ENCODE results near the gene AFAP1.
A peak's percentile ranks its signal among the peaks of the same experiment; 100 is the strongest.
"Not testable (repeated sequence)": the region's sequence is repeated elsewhere in the genome, so short reads cannot be mapped to it uniquely, and the experiment has no call there.

The AFAP1 gene

GRCh38 chr4:7918981-7919380, 20.7 kb downstream of the AFAP1 start:
- ChIA-PET POLR2A (no interaction called here), CTCF (no interaction called here)
- TF ChIP-seq SP1 (IDR thresholded peaks at IDR 0.05) (no peak), NFRKB (IDR thresholded peaks at IDR 0.05) (no peak), L3MBTL2 (conservative IDR thresholded peaks at IDR 0.05) (no peak), BHLHE40 (IDR thresholded peaks at IDR 0.05; ENCODE audit: borderline replicate concordance) (no peak), SUZ12 (IDR thresholded peaks at IDR 0.05) (no peak), CTBP1 (IDR thresholded peaks at IDR 0.05; ENCODE audit: borderline replicate concordance) (no peak), PKNOX1 (IDR thresholded peaks at IDR 0.05) (no peak), FOXM1 (IDR thresholded peaks at IDR 0.05; ENCODE audit: borderline replicate concordance) (no peak), FOXA1 (IDR thresholded peaks at IDR 0.05) (no peak), TARDBP (IDR thresholded peaks at IDR 0.05) (no peak), ARNT (IDR thresholded peaks at IDR 0.05) (no peak), ELF4 (IDR thresholded peaks at IDR 0.05) (no peak), FOXK2 (IDR thresholded peaks at IDR 0.05) (no peak), ZNF384 (IDR thresholded peaks at IDR 0.05) (no peak), HDGF (IDR thresholded peaks at IDR 0.05; ENCODE audit: borderline replicate concordance) (no peak), LEF1 (IDR thresholded peaks at IDR 0.05; ENCODE audit: borderline replicate concordance) (no peak)
- DNase-seq (ENCODE audit: extremely low spot score) = no peak

- CTCF ChIA-PET = interaction anchor here (1.2 to 1.6 kb wide), 2 partner anchors 9 to 11 kb away, joined by 3 read pairs; no protein-coding TSS in a partner anchor
- DNase-seq (ENCODE audit: extremely low spot score); POLR2A ChIA-PET: not testable (repeated sequence)
Measured at GRCh38 chr4:7918187-7918586, 21.5 kb downstream of the AFAP1 start.

- ChIA-PET CTCF (interaction anchor here (0.6 to 1.6 kb wide), 5 partner anchors 9 to 20 kb away, joined by 3 to 4 read pairs (median 3); no protein-coding TSS in a partner anchor), POLR2A (no interaction called here)
- TF ChIP-seq PKNOX1 (IDR thresholded peaks at IDR 0.05) (no peak), FOXM1 (IDR thresholded peaks at IDR 0.05; ENCODE audit: borderline replicate concordance) (no peak), TARDBP (IDR thresholded peaks at IDR 0.05) (no peak), L3MBTL2 (conservative IDR thresholded peaks at IDR 0.05) (no peak), HDGF (IDR thresholded peaks at IDR 0.05; ENCODE audit: borderline replicate concordance) (no peak), ELF4 (IDR thresholded peaks at IDR 0.05) (no peak), FOXK2 (IDR thresholded peaks at IDR 0.05) (no peak), LEF1 (IDR thresholded peaks at IDR 0.05; ENCODE audit: borderline replicate concordance) (no peak), ZNF384 (IDR thresholded peaks at IDR 0.05) (no peak), NFRKB (IDR thresholded peaks at IDR 0.05) (no peak), SUZ12 (IDR thresholded peaks at IDR 0.05) (no peak), SP1 (IDR thresholded peaks at IDR 0.05) (no peak), CTBP1 (IDR thresholded peaks at IDR 0.05; ENCODE audit: borderline replicate concordance) (no peak; the same call in 1 of the 2 replicates), FOXA1 (IDR thresholded peaks at IDR 0.05) (no peak), BHLHE40 (IDR thresholded peaks at IDR 0.05; ENCODE audit: borderline replicate concordance) (no peak), ARNT (IDR thresholded peaks at IDR 0.05) (no peak)
- peak; percentile 49 for DNase-seq (ENCODE audit: extremely low spot score)
Measured at GRCh38 chr4:7917669-7918068, 22.0 kb downstream of the AFAP1 start.

- CTCF ChIA-PET = no interaction called here
- DNase-seq (ENCODE audit: extremely low spot score) = no peak
- POLR2A ChIA-PET = no interaction called here
- TF ChIP-seq SUZ12 (IDR thresholded peaks at IDR 0.05) (no peak), HDGF (IDR thresholded peaks at IDR 0.05; ENCODE audit: borderline replicate concordance) (no peak), PKNOX1 (IDR thresholded peaks at IDR 0.05) (no peak), CTBP1 (IDR thresholded peaks at IDR 0.05; ENCODE audit: borderline replicate concordance) (no peak), L3MBTL2 (conservative IDR thresholded peaks at IDR 0.05) (no peak)
Measured at GRCh38 chr4:7915875-7916242, 23.8 kb downstream of the AFAP1 start.

- CTCF ChIA-PET = no interaction called here
- DNase-seq (ENCODE audit: extremely low spot score) = no peak
- POLR2A ChIA-PET = interaction anchor here (0.6 kb wide), 1 partner anchor 58 kb away, joined by 3 read pairs; no protein-coding TSS in a partner anchor
- no peak for TF ChIP-seq NFRKB (IDR thresholded peaks at IDR 0.05)
- no peak for TF ChIP-seq FOXM1 (IDR thresholded peaks at IDR 0.05; ENCODE audit: borderline replicate concordance)
- no peak for TF ChIP-seq PKNOX1 (IDR thresholded peaks at IDR 0.05)
- TF ChIP-seq LEF1 (IDR thresholded peaks at IDR 0.05; ENCODE audit: borderline replicate concordance) = no peak
- no peak for TF ChIP-seq L3MBTL2 (conservative IDR thresholded peaks at IDR 0.05)
Measured at GRCh38 chr4:7912826-7913225, 26.8 kb downstream of the AFAP1 start.

- no peak for DNase-seq (ENCODE audit: extremely low spot score)
- POLR2A ChIA-PET = no interaction called here
- CTCF ChIA-PET = interaction anchor here (1.0 kb wide), 1 partner anchor 109 kb away, joined by 3 read pairs; no protein-coding TSS in a partner anchor
- TF ChIP-seq SUZ12 (IDR thresholded peaks at IDR 0.05) (no peak), FOXM1 (IDR thresholded peaks at IDR 0.05; ENCODE audit: borderline replicate concordance) (no peak), TARDBP (IDR thresholded peaks at IDR 0.05) (no peak), BHLHE40 (IDR thresholded peaks at IDR 0.05; ENCODE audit: borderline replicate concordance) (no peak), NFRKB (IDR thresholded peaks at IDR 0.05) (no peak), FOXA1 (IDR thresholded peaks at IDR 0.05) (no peak), ARNT (IDR thresholded peaks at IDR 0.05) (no peak)
Measured at GRCh38 chr4:7910952-7911578, 28.6 kb downstream of the AFAP1 start.
